ENCODE measurements around the gene SNRPE.
A peak's percentile ranks its signal among the peaks of the same experiment; 100 is the strongest.

The SNRPE gene

DNA sequence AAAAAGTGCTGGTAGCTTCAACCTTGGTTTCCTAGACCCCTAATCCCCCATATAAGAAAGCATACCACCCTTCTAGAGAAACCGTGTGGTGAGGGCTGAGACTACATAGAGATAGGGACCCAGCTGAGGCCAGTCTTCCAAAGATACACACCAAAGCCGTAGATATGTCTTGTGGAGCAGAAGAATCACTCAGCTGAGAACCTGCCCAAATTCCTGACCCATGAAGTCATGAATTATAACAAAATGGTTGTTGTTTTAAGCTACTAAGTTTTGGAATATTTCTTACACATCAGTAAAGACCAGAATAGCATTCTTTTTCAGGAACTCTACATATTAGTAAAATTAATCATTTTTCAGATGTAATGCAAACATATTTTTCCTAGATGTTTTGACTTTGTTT lies 3.3 kb upstream of the SNRPE start:
- no peak for DNase-seq (ENCODE audit: extremely low read depth, low read depth)
- H3K4me3 ChIP-seq (replicated peaks; ENCODE audit: low read depth, low read length) = no peak overlapping the region
- TF ChIP-seq, protein P1, sequence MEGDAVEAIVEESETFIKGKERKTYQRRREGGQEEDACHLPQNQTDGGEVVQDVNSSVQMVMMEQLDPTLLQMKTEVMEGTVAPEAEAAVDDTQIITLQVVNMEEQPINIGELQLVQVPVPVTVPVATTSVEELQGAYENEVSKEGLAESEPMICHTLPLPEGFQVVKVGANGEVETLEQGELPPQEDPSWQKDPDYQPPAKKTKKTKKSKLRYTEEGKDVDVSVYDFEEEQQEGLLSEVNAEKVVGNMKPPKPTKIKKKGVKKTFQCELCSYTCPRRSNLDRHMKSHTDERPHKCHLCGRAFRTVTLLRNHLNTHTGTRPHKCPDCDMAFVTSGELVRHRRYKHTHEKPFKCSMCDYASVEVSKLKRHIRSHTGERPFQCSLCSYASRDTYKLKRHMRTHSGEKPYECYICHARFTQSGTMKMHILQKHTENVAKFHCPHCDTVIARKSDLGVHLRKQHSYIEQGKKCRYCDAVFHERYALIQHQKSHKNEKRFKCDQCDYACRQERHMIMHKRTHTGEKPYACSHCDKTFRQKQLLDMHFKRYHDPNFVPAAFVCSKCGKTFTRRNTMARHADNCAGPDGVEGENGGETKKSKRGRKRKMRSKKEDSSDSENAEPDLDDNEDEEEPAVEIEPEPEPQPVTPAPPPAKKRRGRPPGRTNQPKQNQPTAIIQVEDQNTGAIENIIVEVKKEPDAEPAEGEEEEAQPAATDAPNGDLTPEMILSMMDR (IDR thresholded peaks at IDR 0.05; ENCODE audit: low read depth, low read length, missing control alignments) = no peak

DNA sequence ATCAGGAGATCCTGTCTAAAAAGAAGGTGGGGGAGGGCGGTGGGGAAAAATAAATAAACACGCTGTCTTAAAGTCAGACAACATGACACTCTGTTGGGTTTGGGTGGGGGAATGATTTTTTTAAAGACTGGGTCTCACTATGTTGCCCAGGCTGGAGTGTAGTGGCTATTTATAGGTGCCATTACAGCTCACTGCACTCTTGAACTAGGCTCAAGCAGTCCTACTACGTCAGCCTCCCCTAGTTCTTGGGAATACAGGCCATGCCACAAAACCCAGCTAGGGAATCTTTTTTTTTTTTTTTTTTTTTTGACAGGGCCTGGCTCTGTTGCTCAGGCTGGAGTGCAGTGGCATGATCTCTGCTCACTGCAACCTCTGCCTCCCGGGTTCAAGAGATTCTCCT lies 2.4 kb upstream of the SNRPE start:
- H3K4me3 ChIP-seq (replicated peaks; ENCODE audit: low read depth, low read length) = no peak overlapping the region
- TF ChIP-seq, protein P1 (IDR thresholded peaks at IDR 0.05; ENCODE audit: low read depth, low read length, missing control alignments) = no peak

DNA sequence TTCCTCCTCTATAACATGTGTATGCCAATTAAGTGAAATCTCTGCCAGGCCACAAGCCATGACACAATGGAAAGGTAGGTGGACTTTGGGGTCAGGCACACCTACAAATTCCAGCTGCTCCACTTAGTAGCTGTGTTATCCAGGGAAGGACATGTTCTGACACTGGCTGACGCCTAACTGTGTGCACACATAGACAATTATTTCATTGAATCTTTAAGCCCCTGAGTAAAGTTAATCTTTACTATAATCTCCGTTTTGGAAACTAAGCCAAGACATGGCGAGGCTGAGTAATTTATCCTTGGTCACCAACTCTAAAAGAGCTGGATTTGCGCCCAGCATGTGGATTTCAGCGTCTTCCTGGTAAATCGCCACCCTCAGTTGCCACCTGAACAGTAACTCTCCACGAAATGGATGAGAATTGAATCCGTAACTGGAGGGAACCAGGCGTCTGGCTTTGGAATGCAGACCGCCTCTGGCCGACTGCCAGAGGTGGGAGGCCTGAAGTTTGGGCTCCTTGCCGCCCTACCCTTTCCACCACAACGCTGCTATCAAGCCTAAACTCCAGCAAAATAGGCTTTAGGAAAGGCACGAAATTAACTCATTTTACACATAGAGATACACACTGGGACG lies 888 bp upstream of the SNRPE start:
- TF ChIP-seq, protein P1 (IDR thresholded peaks at IDR 0.05; ENCODE audit: low read depth, low read length, missing control alignments) = no peak
- no peak for DNase-seq (ENCODE audit: extremely low read depth, low read depth)
- H3K4me3 ChIP-seq (replicated peaks; ENCODE audit: low read depth, low read length) = peak overlapping the region; percentile 97

More for the DNA sequence above, 2.4 kb upstream of the SNRPE start:
- DNase-seq (ENCODE audit: extremely low read depth, low read depth) = no peak

DNA sequence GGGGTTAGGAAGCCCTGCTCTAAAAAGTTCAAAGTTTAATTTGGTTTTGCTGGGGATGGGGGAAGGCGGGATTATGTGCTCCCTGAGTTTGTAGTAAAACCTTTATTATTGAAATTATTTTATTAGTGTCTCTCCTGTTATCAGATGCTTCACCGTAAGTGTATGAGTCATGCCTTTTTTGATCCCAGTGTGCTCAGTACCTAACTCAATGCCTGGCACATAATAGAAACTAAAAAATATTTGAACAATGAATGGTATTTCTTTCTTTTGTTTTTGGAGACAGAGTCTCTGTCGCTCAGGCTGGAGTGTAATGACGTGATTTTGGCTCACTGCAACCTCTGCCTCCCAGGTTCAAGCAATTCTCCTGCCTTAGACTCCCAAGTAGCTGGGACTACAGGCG lies 6.4 kb downstream of the SNRPE start:
- TF ChIP-seq, protein P1 (IDR thresholded peaks at IDR 0.05; ENCODE audit: low read depth, low read length, missing control alignments) = no peak
- H3K4me3 ChIP-seq (replicated peaks; ENCODE audit: low read depth, low read length) = no peak overlapping the region
- DNase-seq (ENCODE audit: extremely low read depth, low read depth) = no peak

DNA sequence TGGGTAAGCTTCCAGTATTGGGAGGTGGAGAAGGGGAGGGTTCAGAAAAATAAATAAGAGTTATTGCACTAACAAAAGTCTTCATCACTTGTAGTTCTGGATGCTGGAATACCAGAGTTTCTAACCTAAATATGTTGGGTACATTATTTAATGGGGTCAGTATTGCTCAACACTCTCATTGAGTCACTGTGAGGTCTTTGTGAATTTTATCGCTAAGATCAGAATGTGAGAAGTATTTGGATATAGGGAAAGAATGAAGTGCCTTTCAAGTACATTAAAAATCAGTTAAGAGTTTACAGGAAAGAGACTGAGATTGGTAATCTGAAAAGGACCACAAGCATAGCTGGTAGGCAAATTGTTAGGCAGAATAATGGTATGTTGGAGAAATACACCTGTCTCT lies 8.8 kb downstream of the SNRPE start:
- TF ChIP-seq, protein P1 (IDR thresholded peaks at IDR 0.05; ENCODE audit: low read depth, low read length, missing control alignments) = no peak
- no peak for DNase-seq (ENCODE audit: extremely low read depth, low read depth)
- H3K4me3 ChIP-seq (replicated peaks; ENCODE audit: low read depth, low read length) = no peak overlapping the region

DNA sequence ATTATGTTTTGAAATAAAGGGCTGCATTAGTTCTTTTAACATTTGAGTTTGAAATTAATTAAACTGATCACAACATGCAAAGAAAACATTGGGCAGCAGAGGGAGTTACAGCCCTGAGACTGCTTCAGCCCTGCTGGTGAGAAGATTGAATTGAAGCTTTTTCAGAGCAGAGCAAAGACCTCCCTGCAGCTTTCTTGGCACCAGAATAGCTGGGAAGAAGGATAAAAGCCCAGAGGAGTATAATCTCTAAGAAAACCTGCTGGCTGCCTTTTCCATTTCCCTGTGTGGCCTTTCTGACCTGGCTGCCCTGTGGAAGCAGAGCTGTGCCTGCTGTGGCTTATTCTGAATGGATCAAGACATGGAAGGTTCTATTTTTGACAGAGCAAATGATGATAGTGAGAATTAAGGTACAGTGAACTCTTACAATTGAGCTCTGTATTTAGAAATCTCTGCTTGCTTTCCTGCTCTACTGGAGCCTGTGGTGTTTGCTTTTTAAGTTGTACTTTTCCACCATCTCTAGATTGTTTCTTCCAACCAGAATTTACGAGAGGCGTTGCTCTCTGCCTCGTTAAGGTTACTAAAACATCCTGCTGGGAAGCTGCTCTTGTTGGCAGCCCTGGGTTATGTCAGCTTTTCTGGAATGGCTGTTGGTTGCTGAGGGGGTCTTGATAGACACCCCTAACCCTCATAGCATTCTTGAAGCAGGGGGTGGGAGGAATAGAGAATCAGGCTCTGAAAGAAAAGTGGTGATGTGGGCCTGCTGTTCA lies 9.9 kb downstream of the SNRPE start:
- peak; percentile 35 for DNase-seq (ENCODE audit: extremely low read depth, low read depth)
- TF ChIP-seq, protein P1 (IDR thresholded peaks at IDR 0.05; ENCODE audit: low read depth, low read length, missing control alignments) = peak; percentile 77
- H3K4me3 ChIP-seq (replicated peaks; ENCODE audit: low read depth, low read length) = no peak overlapping the region

Data from HFF-Myc (cell line).